GM18526 (cell line): ENCODE results near the gene CCDC194.
A peak's percentile ranks its signal among the peaks of the same experiment; 100 is the strongest.

Experiments used
- POLR2A ChIP-seq: IDR thresholded peaks from 3 replicates; pipeline ENCODE4 v1.6.1; 2011; ENCODE audit not compliant: insufficient read length; ENCODE audit errors: extremely low read depth

CCDC194 gene

GRCh38 chr19:17414097-17414496 lies 20.1 kb upstream of the CCDC194 start:
- TF ChIP-seq POLR2A = no peak

DNA sequence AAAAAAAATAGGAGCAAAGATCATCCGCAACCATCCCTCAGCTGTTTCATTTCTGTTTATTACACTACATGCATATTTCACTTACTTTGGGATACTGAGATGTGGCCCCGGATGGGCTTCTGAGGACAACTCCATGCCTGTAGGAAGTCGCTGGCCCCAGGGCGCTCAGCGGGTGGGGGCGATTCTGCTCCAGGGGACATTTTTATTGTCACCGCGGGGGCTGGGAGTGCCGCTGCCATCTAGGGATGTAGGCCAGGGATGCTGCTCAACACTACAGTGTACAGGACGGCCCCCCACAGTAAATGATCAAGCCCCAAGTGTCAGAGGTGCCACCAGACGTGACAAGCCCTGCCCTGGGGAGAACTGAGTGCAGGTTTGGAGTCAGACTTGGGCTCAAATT lies 17.8 kb upstream of the CCDC194 start:
- TF ChIP-seq POLR2A = no peak

GRCh38 chr19:17409990-17410389 lies 16.0 kb upstream of the CCDC194 start:
- no peak for TF ChIP-seq POLR2A

DNA sequence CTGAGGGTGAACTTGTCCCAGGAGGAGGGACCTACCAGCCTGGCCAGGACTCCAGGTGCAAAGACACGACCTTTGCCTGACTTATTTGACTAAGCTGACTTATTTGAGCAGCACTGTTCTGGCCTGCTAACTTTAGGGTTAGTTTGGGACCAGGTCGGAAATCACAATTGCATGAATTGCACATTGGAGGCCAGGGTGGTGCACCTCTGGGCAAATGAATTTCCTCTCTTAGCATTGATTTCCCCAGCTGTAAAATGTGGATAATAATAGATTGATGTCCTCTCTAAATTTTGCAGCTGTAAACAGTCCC lies 12.8 kb upstream of the CCDC194 start:
- TF ChIP-seq POLR2A = no peak

GRCh38 chr19:17406046-17406886 lies 12.3 kb upstream of the CCDC194 start:
- peak; percentile 47 for TF ChIP-seq POLR2A

DNA sequence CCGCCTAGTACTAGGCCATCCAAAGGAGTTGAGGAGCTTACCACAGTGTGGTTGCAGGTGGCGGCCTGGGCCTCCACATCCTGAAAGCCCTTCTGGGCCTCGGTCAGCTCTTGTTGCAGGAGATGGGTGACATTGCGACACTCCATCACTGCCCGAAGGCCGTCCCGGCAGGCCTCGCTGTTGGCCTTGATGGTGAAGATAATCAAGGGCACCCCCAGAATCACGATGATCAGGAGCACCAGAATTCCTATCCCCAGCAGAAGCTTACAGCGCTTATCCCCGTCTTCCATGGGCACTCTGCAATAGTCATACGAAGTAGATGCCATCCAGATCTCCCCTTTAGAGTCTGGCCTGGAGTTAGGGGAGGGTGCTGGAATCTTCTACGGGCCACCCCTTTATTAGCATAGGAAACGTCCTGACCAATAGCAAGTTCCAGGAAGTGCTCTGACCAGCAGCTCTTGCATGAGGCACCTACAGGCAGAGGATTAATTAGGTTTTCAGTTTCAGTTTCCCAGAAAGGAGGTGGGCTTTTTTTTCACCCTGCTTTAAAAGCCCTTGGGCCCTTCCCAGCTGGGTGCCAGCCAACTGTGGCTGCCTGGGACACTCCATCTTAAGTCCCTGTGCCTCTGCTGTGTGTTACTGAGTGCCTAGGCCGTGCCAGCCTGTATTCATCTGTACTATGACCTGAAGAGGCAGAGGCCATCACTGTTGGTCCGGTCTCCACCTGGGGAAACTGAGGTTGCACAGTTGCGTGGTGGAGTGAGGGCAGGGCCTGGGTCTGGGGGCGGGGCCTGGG lies 11.5 kb upstream of the CCDC194 start, which contains the start of gene BST2:
Gene BST2 (minus strand): TSS at position 381 of the 796 bp plus-strand sequence. CDS start 55 bp downstream, at position 326.
- peak; percentile 78 for TF ChIP-seq POLR2A

DNA sequence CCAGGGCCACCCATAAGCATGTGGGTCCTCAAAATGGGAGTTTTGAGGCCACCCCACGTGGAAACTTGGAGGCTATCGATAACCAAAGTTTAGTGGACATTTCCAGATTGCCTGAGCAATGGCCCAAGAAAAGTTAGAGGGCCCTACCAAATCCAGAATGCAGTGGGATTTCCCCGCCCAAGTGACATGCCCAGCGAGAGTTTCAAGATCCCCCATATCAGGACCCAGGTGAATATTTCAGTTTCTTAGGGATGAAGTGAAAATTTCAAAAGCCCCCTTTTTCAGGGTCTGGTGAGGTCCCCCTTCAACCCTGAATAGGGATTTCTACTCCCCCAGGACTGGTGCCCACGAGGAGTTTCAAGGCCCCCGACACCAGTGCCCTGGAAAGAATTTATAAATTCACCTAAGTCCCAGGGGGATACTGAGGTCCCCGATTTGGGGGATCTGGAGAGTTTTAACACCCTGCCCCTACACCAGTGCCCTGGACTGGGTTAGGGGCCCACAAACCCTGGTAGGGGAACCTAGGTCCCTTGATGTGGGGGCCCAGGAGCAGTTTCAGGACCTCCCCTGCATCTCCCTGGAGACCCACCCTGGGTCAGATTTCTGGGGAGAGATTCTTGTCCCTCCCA lies 10.7 kb upstream of the CCDC194 start:
- TF ChIP-seq POLR2A = no peak

DNA sequence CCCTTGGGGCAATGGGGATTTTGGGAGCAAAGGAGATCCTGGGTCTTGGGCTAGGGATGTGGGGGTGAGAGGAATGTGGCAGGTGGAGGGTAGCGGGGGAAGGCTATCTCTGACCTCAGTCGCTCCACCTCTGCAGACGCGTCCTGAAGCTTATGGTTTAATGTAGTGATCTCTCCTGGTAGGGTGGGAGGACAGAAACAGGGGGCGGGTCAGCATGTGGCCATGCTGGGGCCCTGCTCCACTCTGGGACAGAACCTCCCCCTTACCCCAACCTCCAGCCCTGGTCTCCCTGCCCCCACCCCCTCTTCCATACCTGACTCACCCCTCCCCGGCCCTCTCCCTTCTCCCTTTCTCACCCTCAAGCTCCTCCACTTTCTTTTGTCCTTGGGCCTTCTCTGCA lies 10.0 kb upstream of the CCDC194 start:
- TF ChIP-seq POLR2A = no peak

- no peak for TF ChIP-seq POLR2A
Measured at GRCh38 chr19:17402982-17403855, 9.2 kb upstream of the CCDC194 start.

DNA sequence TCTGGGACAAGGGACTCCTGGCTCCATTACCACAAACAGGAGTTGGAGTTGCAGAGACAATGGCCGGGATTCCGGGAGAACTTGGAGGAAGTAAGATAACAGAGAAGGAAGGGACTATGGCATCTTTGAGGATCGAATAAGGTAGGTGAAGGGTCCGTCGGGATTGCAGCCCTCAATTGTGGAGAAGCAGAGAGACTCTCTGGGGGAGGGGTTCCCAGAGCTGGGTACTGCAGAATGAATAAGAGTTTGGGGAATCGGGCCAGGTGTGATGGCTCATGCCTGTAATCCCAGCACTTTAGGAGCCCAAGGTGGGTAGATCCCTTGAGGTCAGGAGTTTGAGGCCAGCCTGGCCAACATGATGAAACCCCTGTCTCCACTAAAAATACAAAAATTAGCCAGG lies 7.6 kb upstream of the CCDC194 start:
- TF ChIP-seq POLR2A = no peak

DNA sequence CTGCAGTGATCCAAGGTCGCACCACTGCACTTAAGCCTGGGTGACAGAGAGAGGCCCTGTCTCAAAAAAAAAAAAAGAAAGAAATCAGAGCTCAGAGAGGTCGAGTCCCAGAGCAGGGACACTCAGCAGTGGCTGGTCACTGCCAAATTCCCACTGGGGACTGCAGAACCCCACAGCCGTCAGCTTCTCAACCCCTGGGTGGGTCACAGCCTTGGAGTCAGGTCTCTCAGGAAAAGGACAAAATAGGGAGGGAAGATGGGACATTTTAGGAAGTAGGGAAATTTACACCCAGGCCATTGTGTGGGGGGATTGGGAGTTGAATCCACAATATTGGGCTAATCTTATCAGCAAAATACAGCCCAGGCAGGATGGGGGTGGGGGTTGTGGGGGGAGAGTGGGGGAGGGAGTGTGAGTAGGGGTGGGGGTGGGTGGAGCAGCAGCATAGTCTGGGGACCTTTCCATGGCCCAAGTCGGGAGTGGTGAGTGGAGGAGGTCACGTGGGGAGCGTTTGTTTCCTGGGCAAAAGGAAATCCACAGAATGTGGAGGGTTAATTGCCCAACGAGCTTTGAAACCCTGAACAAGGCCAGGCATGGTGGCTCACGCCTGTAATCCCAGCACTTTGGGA lies 5.0 kb upstream of the CCDC194 start:
- no peak for TF ChIP-seq POLR2A

GRCh38 chr19:17394891-17395415 lies 957 bp upstream of the CCDC194 start:
- peak; percentile 35 for TF ChIP-seq POLR2A

GRCh38 chr19:17393002-17393401 lies 994 bp downstream of the CCDC194 start:
- TF ChIP-seq POLR2A = no peak

GRCh38 chr19:17391371-17392151 lies 2.4 kb downstream of the CCDC194 start:
- TF ChIP-seq POLR2A = no peak
